HFFc6 (cell line): ENCODE results near the gene ITPRIP. TPM values are rescaled to one million over a fixed set of nuclear protein-coding genes. Genes with fewer than 3 reads are reported as not detected.
A peak's percentile ranks its signal among the peaks of the same experiment; 100 is the strongest.

Source experiments
- DNase-seq: peaks from one replicate; pipeline ENCODE4 v3.0.0-alpha.2; 2018
- H3K27ac Mint-ChIP-seq: 2 replicates; pipeline ENCODE4 v1.8.0; 2020; ENCODE audit warnings: mild to moderate bottlenecking, mixed read lengths
- H3K27me3 Mint-ChIP-seq: 2 replicates; pipeline ENCODE4 v1.8.0; 2021; ENCODE audit warnings: mild to moderate bottlenecking, moderate library complexity, mixed read lengths; ENCODE audit not compliant: insufficient read depth
- H3K36me3 Mint-ChIP-seq: 2 replicates; pipeline ENCODE4 v1.8.0; 2021; ENCODE audit warnings: low read depth, mixed read lengths
- H3K4me1 Mint-ChIP-seq: 2 replicates; pipeline ENCODE4 v1.8.0; 2020; ENCODE audit warnings: low read depth, mixed read lengths
- H3K4me3 Mint-ChIP-seq: 2 replicates; pipeline ENCODE4 v1.8.0; 2020; ENCODE audit warnings: mild to moderate bottlenecking, moderate library complexity, mixed read lengths
- H3K9me3 Mint-ChIP-seq: 2 replicates; pipeline ENCODE4 v1.8.0; 2020; ENCODE audit warnings: mild to moderate bottlenecking, mixed read lengths
- CTCF ChIP-seq: fragments of 200-600 bp; sonication (generic); IDR thresholded peaks from 2 replicates; pipeline ENCODE4 v1.5.0; 2021; ENCODE audit warnings: antibody characterized with exemption, mild to moderate bottlenecking
- total RNA-seq, 6 experiments: library from RNA; stranded (reverse); fragmentation: NEBNext Ultra II Directional; extraction: Animal tissue kit (Norgen Biotek cat#: 25700); gene quantifications; 2 replicates in 1 of 6; 3 replicates in 5 of 6; pipeline ENCODE4 v1.2.3, GENCODE V29; 2021

Gene ITPRIP
- total RNA-seq, 6 experiments from 2014 or later: 23.9 to 34.7 (median 29.7) TPM

- peak overlapping the region; percentile 86 for H3K4me3 Mint-ChIP-seq
- peaks cover 88% of the 10 kb centered on the region for H3K4me1 Mint-ChIP-seq
- no peaks in the 10 kb centered on the region for H3K9me3 Mint-ChIP-seq
- TF ChIP-seq CTCF: no peak
- peak overlapping the region; percentile 98 for H3K27ac Mint-ChIP-seq
- H3K27me3 Mint-ChIP-seq: peaks cover 15% of the 10 kb centered on the region
- no peak for DNase-seq
- peaks cover 34% of the 10 kb centered on the region for H3K36me3 Mint-ChIP-seq
Measured at GRCh38 chr10:104332243-104333031, 5.8 kb downstream of the ITPRIP start.

- TF ChIP-seq CTCF: no peak
- Mint-ChIP-seq H3K36me3 (peaks cover 28% of the 10 kb centered on the region), H3K9me3 (no peaks in the 10 kb centered on the region), H3K4me1 (peaks cover 100% of the 10 kb centered on the region), H3K27ac (peak overlapping the region; percentile 98), H3K27me3 (peaks cover 24% of the 10 kb centered on the region), H3K4me3 (peak overlapping the region; percentile 86)
- peak; percentile 67 for DNase-seq
Measured at GRCh38 chr10:104331208-104331838, 6.9 kb downstream of the ITPRIP start.

GRCh38 chr10:104330168-104331110 is 7.8 kb downstream of the ITPRIP start:
- peak; percentile 84 for DNase-seq
- Mint-ChIP-seq H3K9me3 (no peaks in the 10 kb centered on the region), H3K36me3 (peaks cover 31% of the 10 kb centered on the region), H3K27me3 (peaks cover 28% of the 10 kb centered on the region), H3K4me3 (peak overlapping the region; percentile 86), H3K4me1 (peaks cover 99% of the 10 kb centered on the region), H3K27ac (peak overlapping the region; percentile 98)
- no peak for TF ChIP-seq CTCF

- peak overlapping the region; percentile 86 for H3K4me3 Mint-ChIP-seq
- DNase-seq: peak; percentile 93
- H3K27me3 Mint-ChIP-seq: peaks cover 30% of the 10 kb centered on the region
- H3K27ac Mint-ChIP-seq: peak overlapping the region; percentile 98
- TF ChIP-seq CTCF: no peak
- H3K9me3 Mint-ChIP-seq: no peaks in the 10 kb centered on the region; the same call in 1 of the 2 replicates
- peaks cover 97% of the 10 kb centered on the region for H3K4me1 Mint-ChIP-seq
- peaks cover 29% of the 10 kb centered on the region for H3K36me3 Mint-ChIP-seq
Measured at GRCh38 chr10:104329735-104330134, 8.5 kb downstream of the ITPRIP start.
